Left ventricle myocardium superior (tissue), 1 donor: ENCODE measurements around the gene UXS1. TPM values are rescaled to one million over a fixed set of nuclear protein-coding genes. Genes with fewer than 3 reads are reported as not detected.

Experiments
- ATAC-seq: fragments of 200-7000 bp; cut with Tn5 transposase; one replicate; pipeline ENCODE4 v1.9.1; 2020; ENCODE audit warnings: mild to moderate bottlenecking, moderate library complexity
- DNase-seq: peaks from one replicate; pipeline ENCODE4 v3.0.0-alpha.2; 2020
- intact Hi-C: fragments of 100-400 bp; cut with micrococcal nuclease; formaldehyde crosslinking; loops from one replicate; pipeline ENCODE4 v1.11.0; 2022
- total RNA-seq: library from RNA; stranded (reverse); fragmentation: NEBNext Ultra II Directional; extraction: Animal tissue kit (Norgen Biotek cat#: 25700); gene quantifications from one replicate; pipeline ENCODE4 v1.2.1, GENCODE V29; 2021
- donor health status: DM: no; HTN: yes; CAD: no; lungs with severe emphysema.

UXS1 gene
- total RNA-seq, 1 donor from 2014 or later, result 21.7 TPM

DNA sequence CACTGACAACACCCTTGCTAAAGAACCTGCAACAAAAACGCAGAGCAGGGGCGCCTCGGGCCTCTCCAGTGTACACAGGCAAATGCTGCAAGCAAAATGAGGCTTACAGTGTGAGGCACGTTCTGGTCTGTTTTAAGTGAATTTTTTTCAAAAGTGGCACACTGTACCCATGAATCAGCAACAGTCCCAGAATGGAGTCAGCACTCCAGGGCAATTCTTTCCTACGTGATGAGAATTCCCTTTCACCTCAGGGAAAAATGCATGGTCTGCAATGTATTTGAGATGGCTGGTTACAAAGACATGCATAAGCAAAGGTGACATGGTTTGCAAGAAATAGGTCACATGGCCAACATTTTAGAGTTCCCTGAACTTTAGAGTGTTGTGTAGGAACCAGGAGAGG, 94.4 kb downstream of the UXS1 start:
- intact Hi-C loops, result loop anchor here (10.0 kb wide), 1 partner anchor 485 kb away; no protein-coding TSS in a partner anchor
- ATAC-seq (no peak), DNase-seq (no peak)

DNA sequence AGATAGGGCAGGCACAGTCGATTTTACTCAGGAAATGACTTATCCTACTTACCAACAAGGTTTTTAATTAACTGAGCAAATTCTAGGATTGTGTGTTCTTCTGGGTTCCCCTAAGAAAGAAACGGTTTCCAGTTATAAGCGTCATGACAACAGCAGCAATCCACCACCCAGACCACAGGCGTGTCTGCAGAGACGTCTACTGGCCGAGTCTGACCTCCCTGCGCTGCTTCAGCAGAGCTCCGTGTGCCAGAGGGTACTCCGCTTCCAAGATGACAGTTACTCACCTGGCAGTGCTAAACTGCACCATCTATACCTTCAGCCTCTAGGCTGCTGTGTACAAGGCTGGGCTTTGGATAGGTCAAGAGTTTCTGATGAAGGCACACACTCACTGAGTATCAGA, 95.4 kb downstream of the UXS1 start:
- intact Hi-C loops, result no loop called here
- ATAC-seq, result no peak

DNA sequence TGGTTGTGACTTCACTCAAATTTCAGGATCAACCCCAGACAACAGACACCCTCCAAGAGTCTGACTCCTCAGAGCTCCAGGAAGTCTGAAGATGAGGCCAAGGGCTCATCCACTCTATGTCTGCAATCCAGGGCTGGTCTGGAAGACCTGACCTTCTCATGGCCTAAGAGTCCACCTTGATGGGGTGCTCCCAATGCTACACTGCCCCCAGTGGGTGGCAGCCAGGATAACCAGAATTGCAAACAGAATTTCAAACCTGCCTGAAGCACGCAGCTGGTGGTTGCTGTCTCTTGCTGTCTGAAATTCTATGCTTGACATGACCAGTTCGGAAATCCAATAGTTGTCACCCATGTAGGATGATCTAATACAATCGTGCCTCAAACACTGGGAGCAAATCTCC, 96.0 kb downstream of the UXS1 start:
- intact Hi-C loops, result no loop called here
- ATAC-seq, result peak; percentile 23
- DNase-seq, result no peak

More for the DNA sequence above, 95.4 kb downstream of the UXS1 start:
- no peak for DNase-seq

DNA sequence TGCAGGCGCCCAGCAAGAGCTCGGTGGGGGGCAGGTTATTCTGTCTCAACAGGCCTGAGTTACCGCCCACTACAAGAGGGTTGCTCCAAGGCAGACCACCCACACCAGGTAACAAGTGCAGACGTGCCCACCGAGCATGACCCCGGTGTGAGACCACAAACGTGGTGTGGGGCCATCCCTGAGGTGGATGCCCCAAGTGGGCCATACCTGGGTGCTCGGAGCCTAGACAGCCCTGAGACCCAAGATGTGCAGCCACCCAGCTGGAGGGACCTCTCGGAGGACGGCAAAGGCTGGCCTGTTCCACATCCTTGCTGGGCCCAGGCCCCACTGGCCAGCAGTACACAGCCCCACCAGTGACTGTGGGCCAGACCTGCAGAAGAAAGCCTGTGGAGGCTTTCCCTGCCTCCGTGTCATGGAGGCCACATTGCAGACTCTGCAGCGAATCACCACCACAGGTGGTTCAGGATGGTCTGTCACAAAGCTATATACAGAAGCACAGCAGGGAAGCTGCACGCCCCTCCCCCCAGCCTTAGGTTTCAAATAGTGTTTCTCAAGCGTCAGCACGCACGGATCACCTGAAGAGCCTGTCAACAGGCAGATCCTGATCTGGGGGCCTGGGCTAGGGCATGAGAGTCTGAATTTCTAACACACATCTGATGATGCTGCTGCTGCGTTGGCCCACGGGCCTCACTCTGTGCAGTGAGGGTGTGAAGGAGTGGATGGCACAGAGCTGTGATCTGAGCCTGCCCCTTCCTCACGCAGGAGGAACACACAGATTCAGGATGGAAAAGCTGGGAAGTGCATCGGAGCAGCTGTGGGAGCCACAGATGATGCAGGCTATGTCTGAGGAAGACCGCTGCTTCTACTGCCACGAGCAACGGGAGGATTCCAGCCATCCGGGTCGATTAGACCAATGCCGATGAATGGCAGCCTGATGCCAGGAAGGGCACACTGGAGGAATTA, 96.8 kb downstream of the UXS1 start:
- intact Hi-C loops, result no loop called here
- ATAC-seq (no peak), DNase-seq (no peak)

DNA sequence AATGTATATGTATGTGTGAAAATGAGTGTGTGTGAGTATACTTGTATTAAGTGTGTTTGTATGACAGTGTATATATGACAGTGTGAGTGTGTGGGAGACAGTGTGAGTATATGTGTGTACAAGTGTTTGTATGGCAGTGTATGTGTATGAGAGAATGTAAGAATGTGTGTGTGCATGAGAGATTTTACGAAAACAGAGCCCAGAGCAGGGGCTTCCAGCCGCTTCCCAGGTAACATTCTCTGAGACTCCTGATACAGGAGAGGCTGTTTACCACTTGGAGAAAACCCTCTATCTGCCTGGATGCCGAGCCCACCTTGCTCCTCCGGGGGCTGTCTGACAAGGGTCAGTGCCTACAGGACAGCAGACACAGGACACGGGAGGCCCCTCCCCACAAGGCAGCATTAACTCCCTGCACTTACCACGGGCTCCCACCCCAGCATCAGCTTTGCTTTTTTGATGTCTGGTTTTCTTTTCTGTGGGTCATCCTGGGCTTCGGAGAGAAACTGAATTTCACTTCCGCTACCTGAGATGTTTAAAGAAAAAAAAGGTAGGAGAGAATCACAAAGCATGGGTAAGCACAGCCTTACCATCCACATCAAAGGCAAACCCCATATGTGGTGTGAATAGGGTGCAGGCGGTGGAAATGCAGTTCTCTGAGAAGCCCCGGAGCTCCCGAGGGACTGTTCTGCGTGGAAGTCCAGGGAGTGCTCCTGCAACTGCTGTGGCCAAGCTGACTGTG, 97.6 kb downstream of the UXS1 start:
- DNase-seq (no peak), ATAC-seq (no peak)
- intact Hi-C loops, result no loop called here

DNA sequence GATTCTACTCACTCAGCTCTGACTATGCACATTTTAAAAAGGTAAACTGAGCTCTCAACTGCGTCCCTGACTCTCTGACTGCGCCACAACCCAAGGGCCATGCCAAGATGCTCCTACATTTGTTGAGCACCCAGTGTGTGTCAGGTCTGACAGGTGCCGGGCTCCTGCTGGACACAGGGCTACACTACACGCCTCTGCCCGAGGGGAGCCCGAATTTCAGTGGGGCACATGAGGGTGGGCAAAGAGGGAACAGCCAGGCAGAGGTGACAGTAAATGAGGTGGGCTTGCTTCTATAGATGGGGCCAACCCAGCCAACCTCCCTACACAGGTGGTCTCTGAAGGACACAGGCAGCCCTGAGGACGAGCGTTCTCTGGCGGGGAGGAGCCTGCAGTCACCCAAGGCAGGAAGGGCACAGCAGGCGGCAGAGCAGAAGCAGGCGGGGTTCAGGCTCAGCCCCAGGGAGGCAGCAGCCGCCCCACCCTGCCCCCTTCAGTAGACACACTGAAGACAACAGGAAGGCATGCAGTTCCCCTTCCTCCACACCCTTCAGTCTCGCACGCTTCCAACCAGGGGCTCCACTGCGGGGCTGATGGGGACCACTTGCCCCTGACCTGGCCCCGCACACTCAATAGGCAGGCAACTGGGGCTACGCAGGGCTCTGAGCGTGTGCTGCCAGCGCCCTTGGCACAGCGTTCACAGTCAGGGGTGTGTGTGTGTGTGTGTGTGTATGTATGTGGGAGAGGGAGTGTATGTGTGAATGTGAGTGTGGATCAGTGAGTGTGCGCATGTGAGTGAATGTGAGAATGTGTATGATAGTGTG, 98.4 kb downstream of the UXS1 start:
- ATAC-seq (peak; percentile 55), DNase-seq (peak; percentile 51)
- intact Hi-C loops, result no loop called here

DNA sequence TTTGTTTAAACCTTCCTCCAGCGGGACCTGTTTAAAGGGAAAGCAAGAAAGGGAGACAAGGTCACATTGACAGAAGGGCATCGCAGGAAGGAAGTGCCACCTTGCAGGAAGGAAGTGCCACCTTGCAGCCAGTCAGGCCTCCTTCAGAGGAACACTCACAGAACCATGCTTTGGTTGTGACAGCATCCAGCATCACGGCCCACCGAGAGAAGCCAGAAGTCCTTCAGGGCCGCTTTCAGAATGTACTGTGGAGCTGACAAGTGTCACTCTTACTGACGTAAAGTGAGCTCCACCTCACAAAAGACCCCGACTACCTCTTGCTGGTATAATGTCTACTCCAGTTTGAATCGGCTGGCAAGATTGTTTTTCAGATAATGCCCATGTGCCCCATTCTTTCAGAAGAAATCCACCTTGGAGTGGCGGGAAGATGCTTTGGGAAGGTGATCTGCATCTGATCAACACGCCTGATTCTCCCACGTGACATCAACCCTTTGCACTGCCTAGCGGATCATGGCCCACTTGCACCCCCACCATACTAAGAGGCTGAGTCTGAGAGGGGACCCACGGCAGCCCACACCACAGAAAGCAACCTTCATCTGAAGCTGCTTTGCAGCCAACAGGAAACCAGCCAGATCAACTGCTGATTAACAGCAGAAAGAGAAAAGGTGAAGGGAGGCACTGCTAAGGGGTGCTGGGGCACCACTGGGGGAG, 99.8 kb downstream of the UXS1 start:
- DNase-seq (no peak), ATAC-seq (no peak)
- intact Hi-C loops, result no loop called here

DNA sequence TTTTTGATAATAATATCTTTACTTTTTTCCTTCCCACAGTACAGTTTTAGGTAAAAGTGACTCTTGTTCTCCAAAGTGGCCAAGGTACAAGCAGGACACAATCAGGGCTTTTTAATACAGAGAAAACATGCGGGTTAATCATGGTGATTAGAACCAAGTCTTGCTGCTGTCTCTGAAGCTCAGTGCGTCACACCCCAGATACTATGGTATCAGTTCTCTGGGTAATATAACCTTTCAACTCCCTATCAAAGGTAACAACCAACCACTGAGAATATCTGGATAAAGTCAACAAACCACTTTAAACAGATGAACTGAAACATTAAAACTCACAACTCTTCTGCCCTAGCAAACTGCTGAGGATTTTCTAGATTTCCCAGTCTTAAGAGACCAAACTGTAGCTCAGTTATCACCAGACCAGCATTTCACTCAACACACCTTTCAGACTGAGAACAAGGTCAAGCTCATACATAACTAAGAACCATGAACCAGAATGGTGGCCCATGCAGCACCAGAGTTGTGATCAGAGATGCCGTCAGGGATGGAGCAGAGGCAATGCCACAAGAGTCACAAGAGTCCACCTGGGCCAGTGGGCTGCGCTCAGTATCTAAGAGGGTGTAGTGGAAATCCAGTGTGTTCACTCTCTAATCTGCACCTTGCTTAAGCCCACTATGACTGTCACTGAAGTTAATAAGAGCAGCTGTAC, 103.0 kb downstream of the UXS1 start:
- no peak for ATAC-seq
- intact Hi-C loops, result no loop called here
- no peak for DNase-seq

DNA sequence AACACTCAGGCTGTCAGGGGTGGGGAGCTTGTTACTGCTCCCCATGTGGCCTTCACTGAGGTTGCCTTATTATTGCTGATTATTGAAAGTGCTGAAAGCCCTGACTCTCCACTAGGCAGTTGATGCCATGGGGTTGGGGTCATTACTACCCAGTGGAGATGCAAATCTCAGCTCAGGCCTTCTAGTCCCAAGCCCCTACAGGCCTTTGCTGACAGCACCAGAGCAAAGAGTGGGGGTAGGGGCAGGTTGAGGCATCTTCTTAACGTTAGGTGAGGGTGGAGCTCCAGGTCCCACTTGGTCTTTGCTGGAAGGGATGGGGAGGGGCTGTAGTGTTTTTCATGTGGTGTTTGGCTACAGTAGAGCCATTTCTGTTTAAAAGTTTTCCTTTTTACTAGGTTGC, 104.5 kb downstream of the UXS1 start:
- ATAC-seq (no peak), DNase-seq (no peak)
- intact Hi-C loops, result loop anchor here (10.0 kb wide), 1 partner anchor 515 kb away; no protein-coding TSS in a partner anchor

DNA sequence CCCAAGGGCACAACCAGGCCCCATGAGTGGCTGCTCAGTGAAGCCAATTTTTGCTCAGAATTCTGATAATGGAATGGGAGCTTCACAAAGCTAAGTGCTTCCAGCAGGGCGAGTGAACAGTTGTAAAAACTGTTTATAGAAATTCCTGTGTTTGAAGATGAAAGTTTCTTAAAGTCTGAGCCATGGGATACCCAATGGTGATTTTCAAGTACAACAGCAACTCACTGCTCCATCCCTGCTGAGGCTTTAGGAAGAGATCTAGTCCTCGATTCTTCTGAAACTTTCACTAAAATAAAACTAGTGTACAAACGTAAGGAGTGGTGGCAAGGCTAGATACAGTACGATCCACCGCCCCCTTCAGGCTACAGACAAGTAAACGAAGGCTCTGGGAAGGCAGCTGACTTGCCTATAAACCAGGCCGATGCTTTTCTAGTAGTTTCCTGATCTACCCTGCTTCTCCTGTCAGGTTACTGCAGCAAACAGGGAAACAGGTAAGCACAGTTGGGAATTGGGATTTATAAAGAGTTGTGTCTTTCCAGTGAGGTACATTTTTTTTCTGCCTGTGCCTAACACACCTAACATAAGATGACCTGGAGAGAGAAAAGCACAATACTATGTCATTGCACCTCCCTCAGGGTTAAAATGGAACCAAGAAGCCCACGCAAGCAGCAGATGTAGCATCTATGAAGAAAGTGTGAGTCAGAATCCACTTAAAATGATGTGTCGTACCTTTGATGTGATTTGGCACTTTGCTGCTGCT, 108.7 kb downstream of the UXS1 start:
- ATAC-seq, result peak; percentile 75
- intact Hi-C loops, result loop anchor here (10.0 kb wide), 1 partner anchor 511 kb away; no protein-coding TSS in a partner anchor
- DNase-seq, result no peak

DNA sequence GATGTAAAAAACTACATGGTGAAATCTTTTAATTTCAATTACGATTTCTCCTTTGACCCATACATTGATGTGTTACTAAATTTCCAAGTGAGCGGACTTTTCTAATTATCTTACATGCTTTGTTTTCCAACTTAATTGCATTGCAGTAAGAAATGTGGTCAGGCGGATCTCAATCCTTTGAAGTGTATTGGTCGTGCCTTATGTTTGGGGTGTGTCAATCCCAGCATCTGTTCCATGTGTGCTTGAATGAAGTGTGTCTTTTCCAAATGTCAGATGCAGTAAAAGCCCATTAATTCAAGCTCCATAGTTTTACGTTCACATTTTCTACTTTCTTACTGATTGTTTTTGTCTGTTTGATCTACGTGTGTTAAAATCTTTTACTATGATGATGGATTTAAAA, 113.1 kb downstream of the UXS1 start:
- DNase-seq, result no peak
- intact Hi-C loops, result loop anchor here (10.0 kb wide), 1 partner anchor 506 kb away; no protein-coding TSS in a partner anchor
- ATAC-seq, result no peak

DNA sequence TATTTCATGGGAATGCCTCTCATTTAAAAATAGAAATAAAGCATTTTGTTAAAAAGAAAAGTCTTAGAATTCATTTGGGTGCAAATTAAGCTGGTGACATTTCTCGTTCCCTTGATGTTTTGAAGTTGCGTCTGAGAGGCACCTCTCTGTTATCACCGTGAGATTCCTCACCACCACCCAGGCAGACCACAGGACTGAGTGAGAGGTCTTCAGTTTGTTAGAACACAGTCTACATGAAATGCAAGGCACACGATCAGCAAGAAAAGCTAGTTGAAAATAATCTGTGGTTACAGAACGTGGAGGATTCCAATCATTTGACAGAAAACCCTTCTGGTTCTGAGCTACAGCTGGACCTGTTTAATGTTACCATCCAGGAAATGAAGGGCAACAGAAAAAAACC, 116.0 kb downstream of the UXS1 start:
- DNase-seq (no peak), ATAC-seq (no peak)
- intact Hi-C loops, result no loop called here

DNA sequence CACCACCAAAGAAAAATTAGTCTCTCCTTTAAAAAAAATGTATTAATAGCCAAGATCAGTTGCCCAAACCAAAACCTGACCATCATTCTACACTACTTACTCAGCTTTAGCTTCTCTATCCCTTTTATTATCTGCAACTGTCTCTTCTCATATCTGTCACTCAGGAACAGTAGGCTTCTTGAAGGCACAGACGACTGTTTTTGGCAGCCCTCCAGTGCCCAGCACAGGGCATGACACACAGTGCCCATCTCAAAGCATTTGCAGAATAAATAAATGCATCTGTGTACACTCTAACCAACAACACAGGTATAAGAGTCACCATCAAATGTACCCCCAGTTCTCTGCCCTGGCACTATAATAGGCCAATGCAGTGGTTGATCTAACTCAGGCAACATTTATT, 117.2 kb downstream of the UXS1 start:
- DNase-seq (no peak), ATAC-seq (no peak)
- intact Hi-C loops, result no loop called here

DNA sequence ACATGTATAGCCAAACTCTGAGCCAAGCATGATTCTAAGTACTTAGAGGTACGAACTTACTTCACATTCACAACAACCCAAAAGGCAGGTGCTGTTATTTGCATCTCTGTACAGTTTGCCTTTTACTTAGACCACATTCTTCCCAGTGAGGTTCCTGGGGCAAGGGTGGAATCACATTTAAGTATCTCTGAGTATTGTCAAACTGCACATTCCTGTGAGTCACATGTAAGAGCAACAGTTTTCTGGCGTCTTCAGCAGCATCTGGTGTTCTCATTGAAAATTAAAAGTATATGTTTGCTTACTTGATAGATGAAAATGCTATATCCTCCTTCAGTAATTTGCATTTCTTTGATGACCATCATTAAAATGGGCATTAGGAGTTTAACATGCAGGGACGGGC, 119.1 kb downstream of the UXS1 start:
- DNase-seq (no peak), ATAC-seq (no peak)
- intact Hi-C loops, result no loop called here

DNA sequence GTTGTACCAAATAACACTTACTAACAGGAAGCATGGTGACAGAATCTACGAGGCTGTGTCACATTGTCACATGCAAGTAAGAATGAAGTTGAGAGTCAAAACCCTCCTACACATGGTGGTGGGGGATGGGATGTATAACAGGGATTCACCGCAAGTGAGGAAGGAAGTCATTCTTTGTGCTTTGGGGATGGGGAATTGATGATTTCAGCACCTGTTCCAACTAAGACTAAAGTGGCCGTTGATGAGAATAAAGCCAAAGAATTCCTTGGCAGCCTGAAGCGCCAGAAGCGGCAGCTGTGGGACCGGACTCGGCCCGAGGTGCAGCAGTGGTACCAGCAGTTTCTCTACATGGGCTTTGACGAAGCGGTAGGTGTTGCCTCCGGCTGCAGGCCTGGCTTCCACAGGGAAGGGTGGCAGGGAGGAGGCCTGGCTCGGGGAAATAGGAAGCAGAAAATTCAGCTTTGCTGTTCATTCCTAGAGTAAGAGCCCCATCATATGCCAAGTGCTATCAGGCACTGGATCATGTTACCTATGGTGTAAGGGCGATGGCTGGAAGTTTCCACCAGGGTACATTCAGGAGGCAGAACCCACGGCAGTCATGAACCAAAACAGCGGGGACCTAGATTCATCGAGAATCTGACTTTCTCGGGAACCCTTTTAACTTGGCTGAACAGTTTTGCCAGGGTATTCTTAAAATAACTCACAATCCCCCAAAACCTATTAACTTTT, 120.3 kb downstream of the UXS1 start:
- intact Hi-C loops, result no loop called here
- no peak for DNase-seq
- no peak for ATAC-seq

DNA sequence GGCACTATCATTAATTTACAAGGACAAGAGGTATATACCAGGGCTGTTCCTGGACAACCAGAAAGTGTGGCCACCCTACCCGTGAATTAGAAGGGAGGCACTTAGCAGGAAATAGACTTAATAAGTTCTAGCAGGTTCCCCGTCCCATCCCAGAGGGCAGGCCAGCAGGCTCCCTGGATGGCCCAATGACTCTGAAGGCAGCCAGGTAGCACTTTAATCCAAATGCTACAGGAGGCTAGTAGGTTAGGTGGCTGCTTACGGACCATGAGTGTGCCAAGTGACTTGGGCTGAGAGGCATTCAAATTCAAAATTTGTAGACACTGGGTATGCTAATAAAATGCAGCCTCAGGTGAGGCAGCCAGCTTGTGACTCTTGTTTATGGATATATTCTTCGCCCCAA, 123.9 kb downstream of the UXS1 start:
- ATAC-seq (no peak), DNase-seq (no peak)
- intact Hi-C loops, result no loop called here

DNA sequence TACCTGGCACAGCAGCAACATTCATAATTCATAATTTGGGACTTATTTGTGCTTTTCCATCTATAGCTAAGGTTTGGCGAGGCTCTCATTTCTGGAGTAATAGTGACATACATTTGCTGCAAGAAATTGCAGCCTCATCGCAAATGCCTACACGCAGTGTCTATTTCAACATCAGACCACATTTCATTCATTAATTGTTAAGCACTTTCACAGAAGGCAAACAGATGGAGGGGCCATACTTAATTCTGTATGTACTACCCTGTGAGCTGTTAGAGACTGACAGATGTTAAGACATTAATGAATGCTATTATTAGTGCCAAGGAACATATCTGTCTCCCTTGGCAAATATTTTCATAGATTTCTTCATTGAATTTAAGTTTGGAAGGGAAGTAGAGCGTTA, 125.7 kb downstream of the UXS1 start:
- ATAC-seq, result no peak
- no peak for DNase-seq
- intact Hi-C loops, result no loop called here
